HCT116 (cell line): ENCODE results near the gene TMTC4.
A peak's percentile ranks its signal among the peaks of the same experiment; 100 is the strongest.

Experiments
- CEBPB ChIP-seq: IDR thresholded peaks from 2 replicates; pipeline ENCODE4 v1.6.1; 2012; ENCODE audit warnings: low read depth
- EZH2 ChIP-seq: fragments of 200-600 bp; sonication (generic); IDR thresholded peaks from 2 replicates; pipeline ENCODE4 v1.6.1; 2017; ENCODE audit warnings: antibody characterized with exemption, mixed run types
- POLR2A ChIP-seq: IDR thresholded peaks from 2 replicates; pipeline ENCODE4 v1.7.0; 2011; ENCODE audit warnings: borderline replicate concordance; ENCODE audit not compliant: insufficient read depth, insufficient read length; ENCODE audit errors: extremely low read depth
- POLR2AphosphoS5 ChIP-seq: IDR thresholded peaks from 2 replicates; pipeline ENCODE4 v1.6.1; 2011; ENCODE audit warnings: mild to moderate bottlenecking, low read depth, low read length, moderate library complexity
- RAD21 ChIP-seq: IDR thresholded peaks from 2 replicates; pipeline ENCODE4 v1.6.1; 2012; ENCODE audit warnings: low read depth, mild to moderate bottlenecking
- SIN3A ChIP-seq: IDR thresholded peaks from 2 replicates; pipeline ENCODE4 v1.6.1; 2012; ENCODE audit warnings: low read depth
- SP1 ChIP-seq: IDR thresholded peaks from 2 replicates; pipeline ENCODE4 v1.6.1; 2012; ENCODE audit warnings: low read depth
- SRF ChIP-seq: IDR thresholded peaks from 2 replicates; pipeline ENCODE4 v1.6.1; 2012; ENCODE audit warnings: low read depth
- ZNF274 ChIP-seq: fragments of 200-500 bp; sonication (Bioruptor generic); IDR thresholded peaks from 2 replicates; pipeline ENCODE4 v1.6.1; 2014; ENCODE audit warnings: mild to moderate bottlenecking, low read depth, low read length, inconsistent platforms
- TF ChIP-seq, protein P1 (sequence below), 3 experiments: fragments of 200-600 bp in 1 of 3; sonication (generic) in 1 of 3; IDR thresholded peaks in 2 of 3; conservative IDR thresholded peaks in 1 of 3; 2 replicates each; pipeline ENCODE4 v1.5.1; 2012 to 2017; ENCODE audit warnings: low read depth in 2 of 3, low read length in 2 of 3, antibody characterized with exemption in 1 of 3, borderline replicate concordance in 1 of 3, control low read depth in 1 of 3, mild to moderate bottlenecking in 1 of 3, mixed read lengths in 1 of 3, mixed run types in 1 of 3, moderate library complexity in 1 of 3; ENCODE audit not compliant: insufficient read depth in 1 of 3
- TF ChIP-seq, protein P2 (sequence below): IDR thresholded peaks from 2 replicates; pipeline ENCODE4 v1.6.1; 2012; ENCODE audit warnings: low read depth
- TF ChIP-seq, protein P3 (sequence below): IDR thresholded peaks from 2 replicates; pipeline ENCODE4 v1.6.1; 2011; ENCODE audit warnings: mild to moderate bottlenecking, low read length, moderate library complexity; ENCODE audit not compliant: insufficient replicate concordance; ENCODE audit errors: extremely low read depth
- TF ChIP-seq, protein P4 (sequence below): IDR thresholded peaks from 2 replicates; pipeline ENCODE4 v1.6.1; 2012

DNA sequence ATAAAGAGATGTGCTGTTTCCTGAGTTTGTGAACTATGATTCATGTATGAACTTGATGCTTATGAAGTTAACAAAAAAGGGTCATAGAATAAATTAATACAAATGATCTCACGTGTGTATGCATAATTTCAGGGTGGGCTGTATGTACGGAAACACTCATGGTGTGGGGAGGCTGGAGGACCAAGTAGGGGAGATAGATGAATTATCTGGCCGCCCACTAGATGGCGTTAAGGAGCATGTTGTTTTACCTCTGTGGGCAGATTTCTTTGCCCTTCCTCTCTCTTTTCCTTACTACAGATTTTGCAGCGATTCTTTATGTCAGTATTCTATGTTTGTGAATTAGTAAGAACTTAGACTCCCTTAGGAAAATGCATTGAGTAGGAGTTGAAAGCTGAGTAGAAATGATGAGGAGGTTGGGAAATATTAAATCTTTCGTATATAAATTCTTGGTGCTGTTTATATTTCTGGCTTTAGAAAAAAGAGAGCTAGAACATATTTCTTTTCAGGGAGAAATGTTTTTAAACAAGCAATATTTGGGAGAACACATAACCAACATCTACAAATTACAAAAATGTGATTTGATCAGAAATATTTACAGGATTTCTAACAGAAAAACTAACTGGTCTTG, 47.4 kb upstream of the TMTC4 start:
- TF ChIP-seq, protein P1, sequence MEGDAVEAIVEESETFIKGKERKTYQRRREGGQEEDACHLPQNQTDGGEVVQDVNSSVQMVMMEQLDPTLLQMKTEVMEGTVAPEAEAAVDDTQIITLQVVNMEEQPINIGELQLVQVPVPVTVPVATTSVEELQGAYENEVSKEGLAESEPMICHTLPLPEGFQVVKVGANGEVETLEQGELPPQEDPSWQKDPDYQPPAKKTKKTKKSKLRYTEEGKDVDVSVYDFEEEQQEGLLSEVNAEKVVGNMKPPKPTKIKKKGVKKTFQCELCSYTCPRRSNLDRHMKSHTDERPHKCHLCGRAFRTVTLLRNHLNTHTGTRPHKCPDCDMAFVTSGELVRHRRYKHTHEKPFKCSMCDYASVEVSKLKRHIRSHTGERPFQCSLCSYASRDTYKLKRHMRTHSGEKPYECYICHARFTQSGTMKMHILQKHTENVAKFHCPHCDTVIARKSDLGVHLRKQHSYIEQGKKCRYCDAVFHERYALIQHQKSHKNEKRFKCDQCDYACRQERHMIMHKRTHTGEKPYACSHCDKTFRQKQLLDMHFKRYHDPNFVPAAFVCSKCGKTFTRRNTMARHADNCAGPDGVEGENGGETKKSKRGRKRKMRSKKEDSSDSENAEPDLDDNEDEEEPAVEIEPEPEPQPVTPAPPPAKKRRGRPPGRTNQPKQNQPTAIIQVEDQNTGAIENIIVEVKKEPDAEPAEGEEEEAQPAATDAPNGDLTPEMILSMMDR (IDR thresholded peaks at IDR 0.05 in 2 of 3, conservative IDR thresholded peaks at IDR 0.05 in 1 of 3; ENCODE audit: borderline replicate concordance in 1 of 3, insufficient read depth in 1 of 3, low read depth in 2 of 3, low read length in 2 of 3) = peak; percentile 33 to 83 (median 71); a peak in 5 of 6 replicates
- no peak for TF ChIP-seq POLR2A
- TF ChIP-seq CEBPB = no peak
- TF ChIP-seq SP1 = no peak
- TF ChIP-seq POLR2AphosphoS5 = no peak
- TF ChIP-seq RAD21 = peak; percentile 52
- TF ChIP-seq, protein P2, sequence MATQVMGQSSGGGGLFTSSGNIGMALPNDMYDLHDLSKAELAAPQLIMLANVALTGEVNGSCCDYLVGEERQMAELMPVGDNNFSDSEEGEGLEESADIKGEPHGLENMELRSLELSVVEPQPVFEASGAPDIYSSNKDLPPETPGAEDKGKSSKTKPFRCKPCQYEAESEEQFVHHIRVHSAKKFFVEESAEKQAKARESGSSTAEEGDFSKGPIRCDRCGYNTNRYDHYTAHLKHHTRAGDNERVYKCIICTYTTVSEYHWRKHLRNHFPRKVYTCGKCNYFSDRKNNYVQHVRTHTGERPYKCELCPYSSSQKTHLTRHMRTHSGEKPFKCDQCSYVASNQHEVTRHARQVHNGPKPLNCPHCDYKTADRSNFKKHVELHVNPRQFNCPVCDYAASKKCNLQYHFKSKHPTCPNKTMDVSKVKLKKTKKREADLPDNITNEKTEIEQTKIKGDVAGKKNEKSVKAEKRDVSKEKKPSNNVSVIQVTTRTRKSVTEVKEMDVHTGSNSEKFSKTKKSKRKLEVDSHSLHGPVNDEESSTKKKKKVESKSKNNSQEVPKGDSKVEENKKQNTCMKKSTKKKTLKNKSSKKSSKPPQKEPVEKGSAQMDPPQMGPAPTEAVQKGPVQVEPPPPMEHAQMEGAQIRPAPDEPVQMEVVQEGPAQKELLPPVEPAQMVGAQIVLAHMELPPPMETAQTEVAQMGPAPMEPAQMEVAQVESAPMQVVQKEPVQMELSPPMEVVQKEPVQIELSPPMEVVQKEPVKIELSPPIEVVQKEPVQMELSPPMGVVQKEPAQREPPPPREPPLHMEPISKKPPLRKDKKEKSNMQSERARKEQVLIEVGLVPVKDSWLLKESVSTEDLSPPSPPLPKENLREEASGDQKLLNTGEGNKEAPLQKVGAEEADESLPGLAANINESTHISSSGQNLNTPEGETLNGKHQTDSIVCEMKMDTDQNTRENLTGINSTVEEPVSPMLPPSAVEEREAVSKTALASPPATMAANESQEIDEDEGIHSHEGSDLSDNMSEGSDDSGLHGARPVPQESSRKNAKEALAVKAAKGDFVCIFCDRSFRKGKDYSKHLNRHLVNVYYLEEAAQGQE = no peak
- no peak for TF ChIP-seq EZH2
- TF ChIP-seq, protein P3, sequence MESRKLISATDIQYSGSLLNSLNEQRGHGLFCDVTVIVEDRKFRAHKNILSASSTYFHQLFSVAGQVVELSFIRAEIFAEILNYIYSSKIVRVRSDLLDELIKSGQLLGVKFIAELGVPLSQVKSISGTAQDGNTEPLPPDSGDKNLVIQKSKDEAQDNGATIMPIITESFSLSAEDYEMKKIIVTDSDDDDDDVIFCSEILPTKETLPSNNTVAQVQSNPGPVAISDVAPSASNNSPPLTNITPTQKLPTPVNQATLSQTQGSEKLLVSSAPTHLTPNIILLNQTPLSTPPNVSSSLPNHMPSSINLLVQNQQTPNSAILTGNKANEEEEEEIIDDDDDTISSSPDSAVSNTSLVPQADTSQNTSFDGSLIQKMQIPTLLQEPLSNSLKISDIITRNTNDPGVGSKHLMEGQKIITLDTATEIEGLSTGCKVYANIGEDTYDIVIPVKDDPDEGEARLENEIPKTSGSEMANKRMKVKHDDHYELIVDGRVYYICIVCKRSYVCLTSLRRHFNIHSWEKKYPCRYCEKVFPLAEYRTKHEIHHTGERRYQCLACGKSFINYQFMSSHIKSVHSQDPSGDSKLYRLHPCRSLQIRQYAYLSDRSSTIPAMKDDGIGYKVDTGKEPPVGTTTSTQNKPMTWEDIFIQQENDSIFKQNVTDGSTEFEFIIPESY = no peak
- TF ChIP-seq SRF = no peak
- no peak for TF ChIP-seq ZNF274
- TF ChIP-seq, protein P4, sequence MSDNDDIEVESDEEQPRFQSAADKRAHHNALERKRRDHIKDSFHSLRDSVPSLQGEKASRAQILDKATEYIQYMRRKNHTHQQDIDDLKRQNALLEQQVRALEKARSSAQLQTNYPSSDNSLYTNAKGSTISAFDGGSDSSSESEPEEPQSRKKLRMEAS = no peak
- TF ChIP-seq SIN3A = no peak
